Measurements from ENCODE around the gene RXRB. TPM values are rescaled to one million over a fixed set of nuclear protein-coding genes. Genes with fewer than 3 reads are reported as not detected.

The RXRB gene
- polyA plus RNA-seq, 1 of the 3 experiments (the other 2 are of a cell fraction) = 45.8 TPM

GRCh38 chr6:33236328-33236727 is 35.9 kb upstream of the RXRB start:
- Histone ChIP-seq H3K27ac (ENCODE audit: low read depth in 2 of 2, low read length in 1 of 2) (no peak overlapping the region), H3K9me3 (no peaks in the 10 kb centered on the region), H4K20me1 (ENCODE audit: insufficient read depth) (no peaks in the 10 kb centered on the region), H3K9ac (no peak overlapping the region), H3K4me3 (ENCODE audit: low read depth in 2 of 2, low read length in 1 of 2) (no peak overlapping the region), H3K9me2 (no peaks in the 10 kb centered on the region), H2AFZ (ENCODE audit: low read depth) (no peak overlapping the region), H3F3A (replicated peaks; ENCODE audit: insufficient read depth) (no peaks in the 10 kb centered on the region), H3K4me1 (ENCODE audit: control insufficient read depth in 1 of 2, insufficient read depth in 2 of 2, low read depth in 1 of 2, low read length in 1 of 2) (no peaks in the 10 kb centered on the region; a peak in 1 of 4 replicates), H3K36me3 (replicated peaks in 1 of 2; ENCODE audit: control insufficient read depth in 1 of 2, insufficient read depth in 2 of 2, low read length in 1 of 2) (no peaks in the 10 kb centered on the region), H3K4me2 (no peak overlapping the region), H3K27me3 (ENCODE audit: insufficient read depth) (peaks cover 79% of the 10 kb centered on the region), H3K79me2 (ENCODE audit: insufficient read depth) (no peaks in the 10 kb centered on the region)
- POLR2A ChIA-PET = interaction anchor here (1.4 kb wide), 1 partner anchor 12 kb away, joined by 5 read pairs; no protein-coding TSS in a partner anchor
- no peak for TF ChIP-seq FOSL2 (IDR thresholded peaks at IDR 0.05; ENCODE audit: borderline replicate concordance, low read depth)
- no peak for TF ChIP-seq REST (IDR thresholded peaks at IDR 0.05; ENCODE audit: low read depth, low read length)
- no peak for TF ChIP-seq YY1 (IDR thresholded peaks at IDR 0.05; ENCODE audit: low read depth)
- no peak for TF ChIP-seq ZBTB33 (IDR thresholded peaks at IDR 0.05; ENCODE audit: borderline replicate concordance, low read depth)
- TF ChIP-seq USF2 (IDR thresholded peaks at IDR 0.05; ENCODE audit: borderline replicate concordance, low read depth, low read length) = no peak
- no peak for TF ChIP-seq IRF3 (IDR thresholded peaks at IDR 0.05; ENCODE audit: low read depth, low read length)
- TF ChIP-seq EP300 (IDR thresholded peaks at IDR 0.05; ENCODE audit: borderline replicate concordance in 1 of 2, low read depth in 1 of 2, low read length in 1 of 2) = no peak
- TF ChIP-seq TCF12 (IDR thresholded peaks at IDR 0.05) = no peak
- no peak for TF ChIP-seq MAX (IDR thresholded peaks at IDR 0.05; ENCODE audit: low read depth)
- TF ChIP-seq TEAD4 (IDR thresholded peaks at IDR 0.05; ENCODE audit: borderline replicate concordance, insufficient read depth) = no peak
- TF ChIP-seq PBX3 (IDR thresholded peaks at IDR 0.05) = no peak
- TF ChIP-seq TAF1 (IDR thresholded peaks at IDR 0.05; ENCODE audit: borderline replicate concordance, low read depth, low read length) = no peak
- TF ChIP-seq RXRA (IDR thresholded peaks at IDR 0.05; ENCODE audit: borderline replicate concordance, low read depth) = no peak
- TF ChIP-seq NFIC (IDR thresholded peaks at IDR 0.05; ENCODE audit: borderline replicate concordance) = no peak
- TF ChIP-seq SMC3 (IDR thresholded peaks at IDR 0.05; ENCODE audit: low read depth, low read length) = no peak
- TF ChIP-seq GATA2 (CRISPR knock-in tag; IDR thresholded peaks at IDR 0.05) = no peak
- no peak for TF ChIP-seq GABPA (IDR thresholded peaks at IDR 0.05; ENCODE audit: low read depth)
- no peak for TF ChIP-seq USF1 (IDR thresholded peaks at IDR 0.05; ENCODE audit: borderline replicate concordance, low read depth)
- TF ChIP-seq CHD2 (IDR thresholded peaks at IDR 0.05; ENCODE audit: low read length, partially characterized antibody) = no peak
- TF ChIP-seq MEF2A (IDR thresholded peaks at IDR 0.05; ENCODE audit: borderline replicate concordance, low read depth) = no peak
- CTCF ChIA-PET = interaction anchor here (1.1 to 9.1 kb wide), 3 partner anchors 12 to 75 kb away, joined by 6 to 68 read pairs (median 7); no protein-coding TSS in a partner anchor
- DNase-seq = no peak

Measured in SK-N-SH (cell line).